ENCODE measurements around the gene HOXA13. TPM values are rescaled to one million over a fixed set of nuclear protein-coding genes. Genes with fewer than 3 reads are reported as not detected.

The HOXA13 gene
- total RNA-seq, 4 donors from 2014 or later = 0.12 TPM; not detected in 3

- peaks cover 100% of the 10 kb centered on the region for H3K27me3 ChIP-seq
- no peak overlapping the region for H3K27ac ChIP-seq
- H3K4me3 ChIP-seq = no peak overlapping the region
- TF ChIP-seq POLR2AphosphoS5 (IDR thresholded peaks at IDR 0.05) (no peak), CTCF (IDR thresholded peaks at IDR 0.05) (no peak), EP300 (IDR thresholded peaks at IDR 0.05) (no peak), POLR2A (IDR thresholded peaks at IDR 0.05) (no peak)
- ATAC-seq = no peak
- 3 to 4% methylated on average over 16 to 17 of the region's 52 CpGs for WGBS, 2 donors (ENCODE audit: low coverage in 1 of 2)
- H3K9me3 ChIP-seq = no peaks in the 10 kb centered on the region
- H3K36me3 ChIP-seq = no peaks in the 10 kb centered on the region
- H3K4me1 ChIP-seq = peaks cover 0 to 41% (median 3%) of the 10 kb centered on the region in 3 donors
Observed at GRCh38 chr7:27205325-27206280, 5.7 kb upstream of the HOXA13 start.

- Histone ChIP-seq H3K4me3 (no peak overlapping the region), H3K9me3 (no peaks in the 10 kb centered on the region), H3K36me3 (no peaks in the 10 kb centered on the region), H3K27me3 (peaks cover 100% of the 10 kb centered on the region), H3K4me1 (peaks cover 0 to 44% (median 8%) of the 10 kb centered on the region in 3 donors), H3K27ac (no peak overlapping the region)
- TF ChIP-seq POLR2A (IDR thresholded peaks at IDR 0.05) = no peak
- TF ChIP-seq EP300 (IDR thresholded peaks at IDR 0.05) = no peak
- no peak for TF ChIP-seq CTCF (IDR thresholded peaks at IDR 0.05)
- TF ChIP-seq POLR2AphosphoS5 (IDR thresholded peaks at IDR 0.05) = no peak
- ATAC-seq = no peak
- no CpG with 5 or more reads among the region's 41 CpGs for WGBS, 2 donors (ENCODE audit: low coverage in 1 of 2)
Observed at GRCh38 chr7:27204851-27205322, 5.0 kb upstream of the HOXA13 start.

- Histone ChIP-seq H3K4me1 (peaks cover 0 to 50% (median 11%) of the 10 kb centered on the region in 3 donors), H3K27ac (no peak overlapping the region), H3K36me3 (no peaks in the 10 kb centered on the region), H3K9me3 (no peaks in the 10 kb centered on the region), H3K4me3 (no peak overlapping the region), H3K27me3 (peaks cover 100% of the 10 kb centered on the region)
- ATAC-seq = no peak
- no peak for TF ChIP-seq CTCF (IDR thresholded peaks at IDR 0.05)
- TF ChIP-seq POLR2A (IDR thresholded peaks at IDR 0.05) = no peak
- no peak for TF ChIP-seq EP300 (IDR thresholded peaks at IDR 0.05)
- TF ChIP-seq POLR2AphosphoS5 (IDR thresholded peaks at IDR 0.05) = no peak
- 15 to 23% methylated on average over 4 of the region's 4 CpGs for WGBS, 2 donors (ENCODE audit: low coverage in 1 of 2)
Observed at GRCh38 chr7:27203964-27204594, 4.2 kb upstream of the HOXA13 start.

- no peak overlapping the region for H3K4me3 ChIP-seq
Observed at GRCh38 chr7:27203365-27203953, 3.6 kb upstream of the HOXA13 start.

More at GRCh38 chr7:27203365-27203953, 3.6 kb upstream of the HOXA13 start:
- H3K27ac ChIP-seq = no peak overlapping the region
- ATAC-seq = no peak
- H3K36me3 ChIP-seq = no peaks in the 10 kb centered on the region
- no peak for TF ChIP-seq CTCF (IDR thresholded peaks at IDR 0.05)
- TF ChIP-seq EP300 (IDR thresholded peaks at IDR 0.05) = no peak
- TF ChIP-seq POLR2A (IDR thresholded peaks at IDR 0.05) = no peak
- no peak for TF ChIP-seq POLR2AphosphoS5 (IDR thresholded peaks at IDR 0.05)
- peaks cover 0 to 56% (median 13%) of the 10 kb centered on the region in 3 donors for H3K4me1 ChIP-seq
- H3K9me3 ChIP-seq = no peaks in the 10 kb centered on the region
- H3K27me3 ChIP-seq = peaks cover 100% of the 10 kb centered on the region
- 12 to 22% methylated on average over 7 of the region's 10 CpGs for whole genome bisulfite sequencing, 2 donors (ENCODE audit: low coverage in 1 of 2)
